GM18511 (cell line): Measurements from ENCODE around the gene ACACA.
"Not testable (repeated sequence)": the region's sequence is repeated elsewhere in the genome, so short reads cannot be mapped to it uniquely, and the experiment has no call there.

Experiments
- ATAC-seq: cut with Tn5 transposase; IDR thresholded peaks from one replicate; pipeline ENCODE4 v1.9.1; 2021; ENCODE audit warnings: mild to moderate bottlenecking, moderate library complexity; ENCODE audit not compliant: unreplicated experiment

Gene ACACA

GRCh38 chr17:37188157-37188556 is 218.5 kb downstream of the ACACA start:
- no peak for ATAC-seq

GRCh38 chr17:37187262-37187661 is 219.4 kb downstream of the ACACA start:
- ATAC-seq, result no peak

DNA sequence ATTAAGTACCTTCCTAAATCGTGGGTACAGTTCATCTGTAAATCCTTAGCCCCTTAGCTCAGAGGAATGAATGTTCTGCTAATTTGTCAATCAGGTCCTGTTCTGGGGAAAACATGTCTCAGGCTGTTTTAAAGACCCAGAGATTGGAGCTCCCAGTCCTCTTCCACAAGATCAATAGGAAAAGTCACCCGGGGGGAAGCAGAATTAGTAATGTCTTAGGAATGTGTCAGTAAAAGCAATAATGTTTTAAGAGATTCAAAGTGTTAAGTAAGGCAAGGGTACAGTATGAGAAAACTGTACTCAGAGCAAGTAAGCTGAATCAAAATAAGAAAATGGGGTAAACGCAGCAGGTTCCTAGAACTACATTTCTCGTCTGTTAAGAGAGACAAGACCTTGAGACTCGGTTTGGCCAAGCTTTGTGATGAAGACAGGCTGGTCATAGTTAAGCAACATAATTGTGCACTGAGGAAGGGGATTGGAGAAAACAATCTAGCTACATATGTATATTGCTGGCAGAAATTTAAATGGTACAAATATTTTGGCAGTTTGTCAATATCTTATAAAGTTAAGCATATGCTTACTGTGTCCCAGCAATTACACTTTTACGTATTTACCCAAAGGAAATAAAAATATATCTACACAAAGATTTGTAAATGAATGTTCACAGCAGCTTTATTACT is 223.7 kb downstream of the ACACA start:
- ATAC-seq, result no peak

DNA sequence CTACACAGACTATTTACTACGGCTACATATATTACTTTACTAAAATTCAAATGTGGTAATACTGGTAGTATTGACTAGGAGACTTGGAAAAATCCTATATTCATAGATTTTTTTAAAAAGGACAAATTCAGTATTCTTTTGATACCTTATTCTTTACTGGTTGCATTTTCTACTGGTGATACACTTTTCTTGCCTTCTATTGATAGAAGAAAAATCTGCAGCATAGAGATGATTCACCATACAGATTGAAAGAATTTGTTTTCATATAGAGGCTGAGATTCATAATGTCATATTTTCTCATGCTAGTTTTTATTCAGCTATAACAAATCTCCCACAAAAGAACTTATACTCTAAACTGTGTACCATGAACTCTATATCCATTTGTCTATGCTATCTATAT is 226.3 kb downstream of the ACACA start:
- no peak for ATAC-seq

DNA sequence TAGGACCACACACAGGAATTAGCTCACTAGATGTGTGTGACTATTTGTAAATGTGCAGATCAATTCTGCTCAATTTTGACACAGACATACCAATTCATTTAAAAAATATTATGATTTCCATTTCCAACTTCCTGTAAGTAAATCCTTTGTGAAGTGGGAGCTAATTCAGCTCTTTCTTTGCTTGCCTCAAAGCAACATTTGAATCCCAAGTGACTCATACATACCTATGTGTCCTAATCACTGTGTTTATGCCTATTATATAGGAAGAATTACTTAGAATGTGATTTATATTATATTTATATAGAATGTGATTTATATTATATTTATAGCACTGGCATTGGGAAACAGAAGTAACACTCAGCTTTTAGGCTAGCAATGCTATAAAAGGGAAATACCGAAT is 226.7 kb downstream of the ACACA start:
- no peak for ATAC-seq

DNA sequence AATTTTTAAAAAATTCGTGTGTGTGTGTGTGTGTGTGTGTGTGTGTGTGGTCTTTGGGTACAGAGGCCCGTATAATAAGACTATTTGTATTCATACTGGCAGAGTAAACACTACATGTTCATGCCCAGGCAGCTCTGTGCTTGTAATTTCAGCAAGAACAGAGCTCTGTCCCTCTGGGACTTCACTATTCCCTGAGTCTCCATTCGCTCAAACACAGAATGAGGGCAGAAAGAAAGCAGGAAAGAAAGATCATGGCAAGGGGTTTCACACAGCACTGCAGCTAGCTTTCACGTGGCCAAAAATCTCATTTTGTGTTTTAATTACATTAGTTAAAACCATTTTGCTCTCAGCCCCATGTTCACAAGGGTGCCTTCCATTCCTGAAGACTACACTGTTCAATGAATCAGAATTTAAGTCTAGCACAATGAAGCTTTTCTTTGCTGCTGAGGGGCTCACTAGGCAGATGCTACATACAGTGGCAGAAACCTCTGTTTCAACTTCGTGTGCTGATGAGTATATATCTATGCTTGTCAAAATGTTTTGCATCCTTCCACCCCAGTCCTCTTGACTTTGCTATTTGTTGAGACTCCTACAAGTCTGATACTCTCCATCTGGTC is 229.3 kb downstream of the ACACA start:
- no peak for ATAC-seq

DNA sequence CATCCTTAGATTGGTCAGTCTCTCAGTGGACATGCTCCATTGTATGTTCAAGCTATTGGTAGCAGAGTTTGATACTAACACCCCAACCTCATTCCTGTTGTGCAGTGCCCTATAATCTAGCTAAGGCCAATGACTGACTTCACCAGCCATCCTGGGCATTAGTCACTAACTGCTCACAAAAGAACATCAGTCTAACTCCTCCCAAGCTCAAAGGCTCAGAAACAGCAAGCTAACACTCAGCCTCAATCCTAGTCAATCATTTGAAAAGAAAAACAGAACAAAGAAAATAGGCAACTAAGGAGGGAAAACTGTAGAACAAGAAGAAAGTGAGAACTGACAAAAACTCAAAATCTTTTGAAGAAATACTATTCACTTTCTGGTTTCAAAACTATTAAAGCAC is 229.9 kb downstream of the ACACA start:
- ATAC-seq, result no peak

DNA sequence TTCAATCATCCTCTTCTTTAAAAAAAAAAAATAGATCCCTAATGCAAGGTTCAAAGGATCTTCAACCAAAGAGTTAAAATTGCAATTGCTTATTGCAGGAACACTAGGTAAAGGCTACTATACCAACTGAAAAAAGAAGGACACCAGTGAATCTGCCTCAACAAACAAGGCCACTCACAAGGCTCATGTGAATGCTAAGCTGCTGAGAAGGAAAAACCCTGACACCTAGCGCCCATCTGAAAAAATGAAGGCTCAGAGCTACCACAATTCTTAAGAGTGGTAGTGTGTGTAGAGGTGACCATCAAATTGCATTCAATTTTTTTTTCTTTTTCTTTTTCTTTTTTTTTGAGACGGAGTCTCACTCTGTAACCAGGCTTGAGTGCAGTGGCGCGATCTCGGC is 232.4 kb downstream of the ACACA start:
- no peak for ATAC-seq

DNA sequence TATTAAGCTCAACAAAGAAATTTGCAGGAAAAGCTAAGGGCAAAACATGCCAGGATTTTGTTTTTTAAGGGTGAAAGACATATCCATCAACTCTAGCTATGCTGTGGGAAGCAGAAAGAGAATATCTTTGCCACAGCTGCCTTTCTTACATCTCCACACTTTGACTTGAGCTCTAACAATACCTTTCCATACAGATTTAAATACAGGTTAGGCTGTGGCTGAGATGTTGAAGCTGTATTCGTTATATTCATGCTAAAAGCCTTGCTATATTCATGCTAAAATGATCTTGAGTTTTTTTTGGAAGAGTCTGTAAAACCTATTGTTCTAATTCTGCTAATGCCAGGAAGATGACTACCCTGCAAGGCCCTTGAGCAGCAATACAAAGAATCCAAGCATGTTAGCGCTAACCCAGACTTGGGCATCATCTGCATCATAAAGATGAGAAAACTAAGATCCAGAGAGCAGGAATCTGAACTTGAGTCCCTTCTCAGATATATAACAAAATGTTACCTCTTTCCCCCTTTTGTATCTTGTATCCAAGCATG is 235.7 kb downstream of the ACACA start:
- no peak for ATAC-seq

DNA sequence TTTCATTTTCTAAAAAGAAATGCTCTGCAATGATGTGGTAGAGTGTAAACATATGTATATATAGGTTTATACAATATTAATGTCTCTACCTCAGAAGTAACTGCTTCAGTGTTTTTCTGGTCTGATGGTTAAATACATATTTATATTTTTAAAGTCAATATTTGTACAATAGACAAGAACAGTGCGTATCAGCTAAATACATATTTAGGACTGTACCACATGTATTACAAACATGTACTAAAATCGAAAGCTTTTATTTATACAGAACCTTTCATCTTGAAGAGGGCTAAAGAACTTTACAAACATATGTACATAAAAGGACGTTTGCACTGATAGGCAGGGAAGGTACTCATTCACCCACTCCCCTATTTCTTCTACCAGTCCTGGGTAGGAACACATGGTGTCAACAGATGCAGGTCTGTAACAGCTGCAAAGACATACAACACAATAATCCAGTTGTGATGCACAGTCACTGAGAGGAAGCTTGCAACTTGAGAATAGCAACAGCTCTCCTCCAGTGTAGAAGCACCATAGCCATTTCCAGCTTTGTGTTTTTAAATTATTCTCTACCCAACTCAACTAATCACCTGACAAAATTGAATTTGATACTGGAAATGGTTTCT is 237.8 kb downstream of the ACACA start:
- no peak for ATAC-seq

GRCh38 chr17:37167756-37168155 is 238.9 kb downstream of the ACACA start:
- ATAC-seq, result no peak

DNA sequence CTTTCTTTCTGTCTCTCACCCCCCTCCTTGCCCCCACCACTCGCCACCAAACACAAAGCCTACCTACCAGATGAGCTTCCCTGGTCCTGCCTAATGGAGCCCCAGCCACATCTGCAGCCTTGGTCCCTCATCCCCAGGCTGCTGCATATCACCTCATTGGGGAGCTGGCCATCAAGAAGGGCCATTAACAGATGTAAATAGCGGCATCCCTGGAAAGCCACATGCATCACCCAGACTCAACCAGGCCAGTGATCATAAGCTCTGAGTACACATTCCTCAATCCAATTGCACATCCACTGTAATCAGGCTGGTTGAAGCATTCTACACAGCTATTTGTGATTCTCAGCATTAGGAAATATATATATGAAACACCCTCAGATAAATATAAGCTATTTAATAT is 242.6 kb downstream of the ACACA start:
- no peak for ATAC-seq

GRCh38 chr17:37162800-37163199 is 243.8 kb downstream of the ACACA start:
- no peak for ATAC-seq

DNA sequence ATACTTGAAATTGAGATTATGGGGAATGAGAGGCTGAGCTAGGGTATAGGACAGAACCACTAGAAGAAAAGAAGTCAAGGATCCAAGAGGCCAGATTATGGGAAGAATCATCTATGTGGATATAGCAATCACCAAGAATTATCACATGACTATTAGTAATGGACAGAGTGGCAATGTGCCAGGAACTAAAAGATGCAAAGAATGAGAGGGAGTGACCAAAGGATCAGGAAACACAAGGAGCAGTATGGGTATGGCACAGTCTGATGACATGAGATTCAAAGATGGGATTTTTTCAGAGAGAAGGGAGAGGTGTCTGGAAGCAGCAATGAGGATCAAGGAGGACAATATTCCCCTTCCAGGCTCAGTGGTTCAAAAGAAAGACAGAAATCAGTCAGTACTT is 245.7 kb downstream of the ACACA start:
- ATAC-seq, result no peak

DNA sequence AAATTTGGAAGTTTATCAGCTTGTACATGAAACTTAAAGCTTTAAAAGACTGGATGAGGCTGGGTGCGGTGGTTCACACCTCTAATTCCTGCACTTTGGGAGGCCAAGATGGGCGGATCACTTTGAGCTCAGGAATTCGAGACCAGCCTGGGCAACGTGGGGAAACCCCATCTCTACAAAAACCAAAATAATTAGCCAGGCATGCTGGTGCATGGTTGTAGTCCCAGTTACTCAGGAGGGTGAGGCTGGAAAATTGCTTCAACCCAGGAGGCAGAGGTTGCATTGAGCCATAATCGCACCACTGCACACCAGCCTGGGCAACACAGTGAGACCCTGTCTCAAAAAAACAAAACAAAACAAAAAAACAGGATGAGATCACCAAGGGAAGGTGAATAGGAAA is 248.3 kb downstream of the ACACA start:
- no peak for ATAC-seq

DNA sequence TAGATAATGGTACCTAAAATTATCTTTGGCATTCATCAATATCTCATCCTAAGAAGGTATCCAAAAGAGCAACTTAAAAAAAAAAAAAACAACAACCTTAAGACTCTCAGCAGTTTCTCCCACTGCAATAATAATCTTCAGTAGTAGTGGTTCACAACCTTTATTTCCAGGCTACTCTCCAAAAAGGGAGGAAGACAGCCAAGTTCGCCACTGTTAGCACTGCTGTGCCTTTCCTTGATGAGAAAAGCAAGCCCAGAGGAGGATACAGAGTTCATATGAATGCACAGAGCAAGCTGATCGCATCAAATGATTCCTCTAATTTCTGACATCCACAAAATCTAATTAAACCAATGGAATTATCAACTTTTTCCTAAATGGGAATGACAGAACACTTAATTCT is 258.5 kb downstream of the ACACA start:
- ATAC-seq, result no peak

DNA sequence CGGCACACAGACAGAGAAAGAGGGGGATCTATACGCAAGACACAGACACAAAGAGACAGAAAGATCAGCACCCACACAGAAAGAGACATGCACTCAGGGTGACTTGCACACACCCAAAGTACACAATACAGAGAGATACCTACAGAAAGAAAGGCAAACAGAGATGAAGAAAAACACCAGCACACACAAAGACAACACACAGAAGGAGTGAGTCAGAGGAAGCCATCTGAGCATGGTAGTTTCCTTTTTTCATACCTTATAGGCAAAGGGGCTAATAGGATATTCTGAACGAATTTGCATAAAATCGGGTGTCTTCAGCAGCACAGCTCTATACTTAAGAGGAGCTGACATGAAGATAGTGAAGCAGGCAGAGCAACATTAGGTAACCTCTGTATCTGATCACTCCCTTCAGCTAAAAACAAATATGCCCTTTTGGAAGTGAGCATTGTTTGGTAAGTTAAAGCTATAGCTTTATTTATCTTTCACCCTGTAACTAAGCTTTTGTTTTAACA is 259.3 kb downstream of the ACACA start:
- peak; percentile 59 for ATAC-seq

GRCh38 chr17:37146086-37147064 is 260.3 kb downstream of the ACACA start:
- ATAC-seq, result no peak

DNA sequence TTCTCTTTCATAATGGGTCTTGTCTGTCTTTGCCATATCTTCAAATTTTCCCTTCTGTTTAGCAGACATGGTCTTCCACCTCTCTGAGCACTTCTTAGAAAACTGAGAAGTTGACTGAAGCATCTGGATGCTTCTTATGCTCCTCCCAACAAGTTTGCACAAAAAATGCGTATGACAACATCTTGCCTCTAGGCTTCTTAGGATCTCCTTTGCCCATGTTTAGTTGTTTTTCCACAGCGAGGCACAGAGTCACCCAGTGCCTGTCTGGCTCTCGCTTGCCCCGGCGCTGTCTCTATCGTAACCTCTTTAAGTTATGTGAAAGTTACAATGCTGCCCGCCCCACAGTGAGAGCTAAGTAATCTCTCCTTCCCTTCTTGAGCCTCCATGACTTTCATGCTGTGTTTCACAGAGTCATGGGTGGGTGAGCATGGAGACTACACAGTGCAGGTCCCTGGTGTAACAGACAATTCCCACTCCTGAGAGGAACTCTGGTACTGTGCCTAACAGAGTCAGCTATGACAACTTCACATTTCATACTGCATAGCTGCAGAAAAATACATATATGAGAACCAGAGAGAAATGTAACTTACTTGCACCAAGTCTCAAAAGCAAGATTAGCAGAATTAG is 262.4 kb downstream of the ACACA start:
- ATAC-seq, result no peak

GRCh38 chr17:37143558-37143957 is 263.1 kb downstream of the ACACA start:
- ATAC-seq, result not testable (repeated sequence)
